Adrenal gland (tissue), 5 donors: ENCODE measurements around the gene NCBP1.

Experiments
- POLR2A ChIP-seq, 2 donors: fragments of 450-650 bp; IDR thresholded peaks; one replicate each; pipeline ENCODE4 v1.6.1; 2017; ENCODE audit warnings: antibody characterized with exemption in 2 of 2, mild to moderate bottlenecking in 2 of 2, moderate library complexity in 1 of 2
- TF ChIP-seq, protein P1 (sequence below), 6 experiments: fragments of 450-650 bp in 4 of 6; fragments of 200-600 bp in 2 of 6; sonication (generic) in 1 of 6; IDR thresholded peaks; 1 replicate in 5 of 6; 2 replicates in 1 of 6; pipeline versions ENCODE4 v1.5.1 to v1.8.0; 2016 to 2021; ENCODE audit warnings: antibody characterized with exemption in 6 of 6, mild to moderate bottlenecking in 2 of 6, moderate library complexity in 1 of 6
- donor health status: DM: no; HTN: no; CAD: no.

DNA sequence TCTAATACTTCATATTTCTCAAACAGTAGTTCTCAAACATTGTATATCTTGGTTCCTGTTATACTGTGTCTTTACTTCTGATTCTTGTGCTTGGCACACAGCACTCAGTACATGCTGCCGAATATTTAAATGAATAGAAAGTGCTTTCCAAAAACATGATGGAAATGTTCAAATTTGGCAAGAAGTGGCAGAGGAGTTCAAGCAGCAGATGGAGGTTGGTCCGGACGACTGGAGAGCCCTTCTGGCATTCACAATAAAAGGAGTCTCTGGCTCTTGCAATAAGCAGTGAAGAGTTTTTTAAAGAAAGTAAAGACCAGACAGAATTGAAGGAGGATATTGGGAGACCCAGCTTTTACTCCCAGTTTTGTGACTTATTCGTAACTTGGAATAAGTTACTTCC is 36.7 kb upstream of the NCBP1 start:
- TF ChIP-seq, protein P1, sequence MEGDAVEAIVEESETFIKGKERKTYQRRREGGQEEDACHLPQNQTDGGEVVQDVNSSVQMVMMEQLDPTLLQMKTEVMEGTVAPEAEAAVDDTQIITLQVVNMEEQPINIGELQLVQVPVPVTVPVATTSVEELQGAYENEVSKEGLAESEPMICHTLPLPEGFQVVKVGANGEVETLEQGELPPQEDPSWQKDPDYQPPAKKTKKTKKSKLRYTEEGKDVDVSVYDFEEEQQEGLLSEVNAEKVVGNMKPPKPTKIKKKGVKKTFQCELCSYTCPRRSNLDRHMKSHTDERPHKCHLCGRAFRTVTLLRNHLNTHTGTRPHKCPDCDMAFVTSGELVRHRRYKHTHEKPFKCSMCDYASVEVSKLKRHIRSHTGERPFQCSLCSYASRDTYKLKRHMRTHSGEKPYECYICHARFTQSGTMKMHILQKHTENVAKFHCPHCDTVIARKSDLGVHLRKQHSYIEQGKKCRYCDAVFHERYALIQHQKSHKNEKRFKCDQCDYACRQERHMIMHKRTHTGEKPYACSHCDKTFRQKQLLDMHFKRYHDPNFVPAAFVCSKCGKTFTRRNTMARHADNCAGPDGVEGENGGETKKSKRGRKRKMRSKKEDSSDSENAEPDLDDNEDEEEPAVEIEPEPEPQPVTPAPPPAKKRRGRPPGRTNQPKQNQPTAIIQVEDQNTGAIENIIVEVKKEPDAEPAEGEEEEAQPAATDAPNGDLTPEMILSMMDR (IDR thresholded peaks at IDR 0.05): no peak
- no peak for TF ChIP-seq POLR2A (IDR thresholded peaks at IDR 0.05)
